HEK293 (cell line): Measurements from ENCODE around the gene ETV3.

Source experiments
- CTCF ChIA-PET: fragments of 350-600 bp; formaldehyde crosslinking; extraction: SDS; loops from one replicate; lab custom pipeline; 2021; ENCODE audit warnings: antibody characterized with exemption; lab: Yijun Ruan, JAX
- POLR2A ChIA-PET: fragments of 300-600 bp; formaldehyde crosslinking; extraction: SDS; loops from one replicate; lab custom pipeline; 2020; ENCODE audit warnings: antibody characterized with exemption, inconsistent platforms; lab: Yijun Ruan, JAX
- H3K27ac ChIP-seq: fragments of 200-500 bp; sonication (Bioruptor generic); 2 replicates; pipeline ENCODE4 v1.5.1; 2014; ENCODE audit warnings: low read depth, low read length, control low read depth, inconsistent platforms; ENCODE audit errors: extremely low read depth
- H3K36me3 ChIP-seq, 2 experiments: fragments of 200-500 bp in 1 of 2; sonication (Bioruptor generic) in 1 of 2; 1 replicate in 1 of 2; 2 replicates in 1 of 2; pipeline ENCODE4 v1.5.1; 2014 to 2017; ENCODE audit warnings: inconsistent platforms in 2 of 2, low read length in 2 of 2; ENCODE audit not compliant: control insufficient read depth in 2 of 2, insufficient read depth in 1 of 2
- H3K4me1 ChIP-seq: fragments of 200-500 bp; sonication (Bioruptor generic); 2 replicates; pipeline ENCODE4 v1.5.1; 2014; ENCODE audit warnings: mild to moderate bottlenecking, low read length, inconsistent platforms; ENCODE audit not compliant: control insufficient read depth, insufficient read depth
- H3K4me3 ChIP-seq: 2 replicates; pipeline ENCODE4 v1.5.1; 2011; ENCODE audit warnings: low read depth, mild to moderate bottlenecking, control low read depth, low read length, moderate library complexity
- H3K9me3 ChIP-seq: fragments of 200-500 bp; sonication (Bioruptor generic); 2 replicates; pipeline ENCODE4 v1.5.1; 2014; ENCODE audit warnings: low read depth, low read length, inconsistent platforms; ENCODE audit not compliant: control insufficient read depth, insufficient read depth
- BCL11B ChIP-seq: fragments of 450-650 bp; formaldehyde crosslinking; IDR thresholded peaks from 2 replicates; pipeline ENCODE4 v1.5.1; 2016; ENCODE audit warnings: low read depth, missing biosample characterization, missing genetic modification characterization
- KLF10 ChIP-seq: fragments of 450-650 bp; IDR thresholded peaks from 2 replicates; pipeline ENCODE4 v1.5.1; 2018; ENCODE audit warnings: missing biosample characterization, mild to moderate bottlenecking, missing genetic modification characterization
- SALL2 ChIP-seq: fragments of 450-650 bp; formaldehyde crosslinking; IDR thresholded peaks from 2 replicates; pipeline ENCODE4 v1.5.0; 2017; ENCODE audit warnings: missing biosample characterization, mild to moderate bottlenecking, missing genetic modification characterization, borderline replicate concordance
- SCRT1 ChIP-seq: fragments of 450-650 bp; formaldehyde crosslinking; IDR thresholded peaks from 2 replicates; pipeline ENCODE4 v1.5.1; 2016; ENCODE audit warnings: missing biosample characterization, missing genetic modification characterization, borderline replicate concordance
- SETDB1 ChIP-seq: IDR thresholded peaks from one replicate; pipeline ENCODE4 v1.6.1; 2017; ENCODE audit warnings: mild to moderate bottlenecking, low read length, moderate library complexity, mixed read lengths; ENCODE audit not compliant: insufficient read length
- ZBTB44 ChIP-seq: fragments of 450-650 bp; IDR thresholded peaks from 2 replicates; pipeline ENCODE4 v1.5.1; 2018; ENCODE audit warnings: missing biosample characterization, mild to moderate bottlenecking, missing genetic modification characterization
- ZNF148 ChIP-seq: fragments of 450-650 bp; formaldehyde crosslinking; IDR thresholded peaks from 2 replicates; pipeline ENCODE4 v1.5.0; 2017; ENCODE audit warnings: missing biosample characterization, missing genetic modification characterization, borderline replicate concordance
- ZNF174 ChIP-seq: fragments of 450-650 bp; formaldehyde crosslinking; IDR thresholded peaks from 2 replicates; pipeline ENCODE4 v1.5.0; 2017; ENCODE audit warnings: missing biosample characterization, mild to moderate bottlenecking, missing genetic modification characterization
- ZNF324 ChIP-seq: fragments of 450-650 bp; formaldehyde crosslinking; IDR thresholded peaks from 2 replicates; pipeline ENCODE4 v1.5.1; 2016; ENCODE audit warnings: missing biosample characterization, missing genetic modification characterization
- ZNF473 ChIP-seq: fragments of 450-650 bp; formaldehyde crosslinking; IDR thresholded peaks from 2 replicates; pipeline ENCODE4 v1.5.1; 2017; ENCODE audit warnings: missing biosample characterization, missing genetic modification characterization
- ZNF510 ChIP-seq: fragments of 450-650 bp; formaldehyde crosslinking; IDR thresholded peaks from 2 replicates; pipeline ENCODE4 v1.5.1; 2018; ENCODE audit warnings: mild to moderate bottlenecking, missing genetic modification characterization, missing biosample characterization; ENCODE audit not compliant: insufficient replicate concordance
- ZNF548 ChIP-seq: fragments of 450-650 bp; formaldehyde crosslinking; IDR thresholded peaks from 2 replicates; pipeline ENCODE4 v1.5.1; 2016; ENCODE audit warnings: missing biosample characterization, missing genetic modification characterization
- TF ChIP-seq, protein P1 (sequence below): fragments of 450-650 bp; formaldehyde crosslinking; IDR thresholded peaks from 2 replicates; pipeline ENCODE4 v1.5.1; 2016; ENCODE audit warnings: missing biosample characterization, missing genetic modification characterization, borderline replicate concordance

Gene ETV3

GRCh38 chr1:157095091-157095490 lies 43.1 kb downstream of the ETV3 start:
- POLR2A ChIA-PET: interaction anchor here (0.5 kb wide), 1 partner anchor 177 kb away, joined by 5 read pairs; no protein-coding TSS in a partner anchor
- CTCF ChIA-PET: interaction anchor here (1.6 kb wide), 1 partner anchor 61 kb away, joined by 15 read pairs; no protein-coding TSS in a partner anchor

More at GRCh38 chr1:157095091-157095490, 43.1 kb downstream of the ETV3 start:
- Histone ChIP-seq H3K4me1 (no peaks in the 10 kb centered on the region), H3K9me3 (no peaks in the 10 kb centered on the region), H3K36me3 (no peaks in the 10 kb centered on the region), H3K27ac (no peak overlapping the region), H3K4me3 (no peak overlapping the region)
- TF ChIP-seq SALL2 (tag by site-specific recombination): no peak
- no peak for TF ChIP-seq ZNF324 (tag by site-specific recombination)
- TF ChIP-seq SCRT1 (tag by site-specific recombination): no peak
- TF ChIP-seq, protein P1, sequence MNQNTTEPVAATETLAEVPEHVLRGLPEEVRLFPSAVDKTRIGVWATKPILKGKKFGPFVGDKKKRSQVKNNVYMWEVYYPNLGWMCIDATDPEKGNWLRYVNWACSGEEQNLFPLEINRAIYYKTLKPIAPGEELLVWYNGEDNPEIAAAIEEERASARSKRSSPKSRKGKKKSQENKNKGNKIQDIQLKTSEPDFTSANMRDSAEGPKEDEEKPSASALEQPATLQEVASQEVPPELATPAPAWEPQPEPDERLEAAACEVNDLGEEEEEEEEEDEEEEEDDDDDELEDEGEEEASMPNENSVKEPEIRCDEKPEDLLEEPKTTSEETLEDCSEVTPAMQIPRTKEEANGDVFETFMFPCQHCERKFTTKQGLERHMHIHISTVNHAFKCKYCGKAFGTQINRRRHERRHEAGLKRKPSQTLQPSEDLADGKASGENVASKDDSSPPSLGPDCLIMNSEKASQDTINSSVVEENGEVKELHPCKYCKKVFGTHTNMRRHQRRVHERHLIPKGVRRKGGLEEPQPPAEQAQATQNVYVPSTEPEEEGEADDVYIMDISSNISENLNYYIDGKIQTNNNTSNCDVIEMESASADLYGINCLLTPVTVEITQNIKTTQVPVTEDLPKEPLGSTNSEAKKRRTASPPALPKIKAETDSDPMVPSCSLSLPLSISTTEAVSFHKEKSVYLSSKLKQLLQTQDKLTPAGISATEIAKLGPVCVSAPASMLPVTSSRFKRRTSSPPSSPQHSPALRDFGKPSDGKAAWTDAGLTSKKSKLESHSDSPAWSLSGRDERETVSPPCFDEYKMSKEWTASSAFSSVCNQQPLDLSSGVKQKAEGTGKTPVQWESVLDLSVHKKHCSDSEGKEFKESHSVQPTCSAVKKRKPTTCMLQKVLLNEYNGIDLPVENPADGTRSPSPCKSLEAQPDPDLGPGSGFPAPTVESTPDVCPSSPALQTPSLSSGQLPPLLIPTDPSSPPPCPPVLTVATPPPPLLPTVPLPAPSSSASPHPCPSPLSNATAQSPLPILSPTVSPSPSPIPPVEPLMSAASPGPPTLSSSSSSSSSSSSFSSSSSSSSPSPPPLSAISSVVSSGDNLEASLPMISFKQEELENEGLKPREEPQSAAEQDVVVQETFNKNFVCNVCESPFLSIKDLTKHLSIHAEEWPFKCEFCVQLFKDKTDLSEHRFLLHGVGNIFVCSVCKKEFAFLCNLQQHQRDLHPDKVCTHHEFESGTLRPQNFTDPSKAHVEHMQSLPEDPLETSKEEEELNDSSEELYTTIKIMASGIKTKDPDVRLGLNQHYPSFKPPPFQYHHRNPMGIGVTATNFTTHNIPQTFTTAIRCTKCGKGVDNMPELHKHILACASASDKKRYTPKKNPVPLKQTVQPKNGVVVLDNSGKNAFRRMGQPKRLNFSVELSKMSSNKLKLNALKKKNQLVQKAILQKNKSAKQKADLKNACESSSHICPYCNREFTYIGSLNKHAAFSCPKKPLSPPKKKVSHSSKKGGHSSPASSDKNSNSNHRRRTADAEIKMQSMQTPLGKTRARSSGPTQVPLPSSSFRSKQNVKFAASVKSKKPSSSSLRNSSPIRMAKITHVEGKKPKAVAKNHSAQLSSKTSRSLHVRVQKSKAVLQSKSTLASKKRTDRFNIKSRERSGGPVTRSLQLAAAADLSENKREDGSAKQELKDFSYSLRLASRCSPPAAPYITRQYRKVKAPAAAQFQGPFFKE: no peak
- TF ChIP-seq SETDB1: no peak
- no peak for TF ChIP-seq ZNF510
- TF ChIP-seq ZNF174 (tag by site-specific recombination): no peak
- TF ChIP-seq ZNF148: no peak
- no peak for TF ChIP-seq BCL11B (tag by site-specific recombination)
- no peak for TF ChIP-seq KLF10 (tag by site-specific recombination)
- no peak for TF ChIP-seq ZNF548 (tag by site-specific recombination)
- no peak for TF ChIP-seq ZBTB44 (tag by site-specific recombination)
- no peak for TF ChIP-seq ZNF473 (tag by site-specific recombination)
